CD4-positive, CD25-positive, alpha-beta regulatory T cell (primary cell): ENCODE data around the gene ALPG. TPM values are rescaled to one million over a fixed set of nuclear protein-coding genes. Genes with fewer than 3 reads are reported as not detected.
A peak's percentile ranks its signal among the peaks of the same experiment; 100 is the strongest.
"Not testable (repeated sequence)": the region's sequence is repeated elsewhere in the genome, so short reads cannot be mapped to it uniquely, and the experiment has no call there.

Experiments
- ATAC-seq, 2 donors: fragments of 150-1000 bp; cut with Tn5 transposase; one replicate each; pipeline ENCODE4 v1.10.0; 2021; ENCODE audit warnings: low read depth in 2 of 2, moderate number of reproducible peaks in 2 of 2, moderate library complexity in 1 of 2
- DNase-seq, 3 donors: peaks; one replicate each; pipeline versions ENCODE4 v3.0.0 to v3.0.0-alpha.2; 2012 to 2022; ENCODE audit warnings: mixed read lengths in 1 of 3
- H3K27ac ChIP-seq: one replicate; pipeline ENCODE4 v1.7.0; 2013; ENCODE audit warnings: mild to moderate bottlenecking, low read length; ENCODE audit not compliant: insufficient read depth, poor library complexity, severe bottlenecking
- H3K27me3 ChIP-seq: one replicate; pipeline ENCODE4 v1.7.0; 2013; ENCODE audit warnings: low read length; ENCODE audit not compliant: control insufficient read depth, insufficient read depth
- H3K36me3 ChIP-seq: one replicate; pipeline ENCODE4 v1.7.0; 2013; ENCODE audit warnings: mild to moderate bottlenecking, low read length, moderate library complexity; ENCODE audit not compliant: control insufficient read depth, insufficient read depth
- H3K4me1 ChIP-seq: 2 replicates; pipeline ENCODE4 v1.7.0; 2013; ENCODE audit warnings: mild to moderate bottlenecking, low read length; ENCODE audit not compliant: insufficient read depth, control insufficient read depth, poor library complexity, severe bottlenecking
- H3K4me3 ChIP-seq: one replicate; pipeline ENCODE4 v1.7.0; 2013; ENCODE audit warnings: low read depth, mild to moderate bottlenecking, low read length, moderate library complexity
- H3K9me3 ChIP-seq, 2 experiments: 1 replicate in 1 of 2; 2 replicates in 1 of 2; pipeline ENCODE4 v1.7.0; 2013; ENCODE audit warnings: low read length in 2 of 2, mild to moderate bottlenecking in 1 of 2, moderate library complexity in 1 of 2; ENCODE audit not compliant: control insufficient read depth in 2 of 2
- H3K27ac Mint-ChIP-seq, 3 donors: one replicate each; pipeline ENCODE4 v1.8.0; 2020 to 2022; ENCODE audit warnings: mild to moderate bottlenecking in 3 of 3, mixed read lengths in 3 of 3, moderate library complexity in 2 of 3
- H3K27me3 Mint-ChIP-seq: one replicate; pipeline ENCODE4 v1.8.0; 2022; ENCODE audit warnings: mild to moderate bottlenecking, mixed read lengths
- H3K36me3 Mint-ChIP-seq: one replicate; pipeline ENCODE4 v1.8.0; 2020; ENCODE audit warnings: mixed read lengths
- H3K4me1 Mint-ChIP-seq, 4 donors: one replicate each; pipeline ENCODE4 v1.8.0; 2020 to 2022; ENCODE audit warnings: mixed read lengths in 4 of 4, mild to moderate bottlenecking in 1 of 4
- H3K4me3 Mint-ChIP-seq, 4 donors: one replicate each; pipeline ENCODE4 v1.8.0; 2020 to 2022; ENCODE audit warnings: mild to moderate bottlenecking in 4 of 4, mixed read lengths in 4 of 4, moderate library complexity in 3 of 4
- H3K9me3 Mint-ChIP-seq, 7 donors: one replicate each; pipeline ENCODE4 v1.8.0; 2020 to 2022; ENCODE audit warnings: mixed read lengths in 7 of 7, mild to moderate bottlenecking in 3 of 7, moderate library complexity in 2 of 7
- polyA plus RNA-seq, 4 donors: library from polyadenylated mRNA; unstranded; fragments of 300-500 nt; fragmentation: Illumina TruSeq; gene quantifications; one replicate each; pipeline ENCODE4 v1.2.3, GENCODE V29; 2021
- total RNA-seq: library from RNA; stranded (reverse); gene quantifications from one replicate; pipeline ENCODE4 v1.2.3, GENCODE V29; 2022

ALPG gene
- total and polyA plus RNA-seq, 5 donors from 2014 or later: not detected

- not testable (repeated sequence) for ATAC-seq, H3K27me3 ChIP-seq, H3K36me3 ChIP-seq, H3K9me3 ChIP-seq, H3K4me3 ChIP-seq, H3K9me3 Mint-ChIP-seq, H3K27ac ChIP-seq, H3K36me3 Mint-ChIP-seq, H3K4me3 Mint-ChIP-seq, H3K4me1 ChIP-seq, H3K4me1 Mint-ChIP-seq, H3K27ac Mint-ChIP-seq, DNase-seq
- H3K27me3 Mint-ChIP-seq: peaks cover 17% of the 10 kb centered on the region
Observed at GRCh38 chr2:232378735-232379151, 27.9 kb upstream of the ALPG start, which contains the start of gene ALPP. TSS of gene ALPP (plus strand) at chr2:232378751. CDS start at chr2:232378803, 52 bp downstream.

GRCh38 chr2:232379610-232380590 lies 26.7 kb upstream of the ALPG start:
- H3K27ac Mint-ChIP-seq, H3K9me3 ChIP-seq, H3K27me3 ChIP-seq, H3K4me3 ChIP-seq, H3K4me1 Mint-ChIP-seq, ATAC-seq, DNase-seq, H3K36me3 ChIP-seq, H3K36me3 Mint-ChIP-seq, H3K27ac ChIP-seq, H3K9me3 Mint-ChIP-seq, H3K4me1 ChIP-seq, H3K4me3 Mint-ChIP-seq: not testable (repeated sequence)
- peaks cover 22% of the 10 kb centered on the region for H3K27me3 Mint-ChIP-seq

- H3K27me3 Mint-ChIP-seq: peaks cover 36% of the 10 kb centered on the region
- not testable (repeated sequence) for H3K27ac ChIP-seq, H3K4me3 ChIP-seq, H3K9me3 ChIP-seq, H3K4me3 Mint-ChIP-seq, H3K27me3 ChIP-seq, H3K9me3 Mint-ChIP-seq, DNase-seq, H3K36me3 Mint-ChIP-seq, H3K36me3 ChIP-seq, H3K4me1 Mint-ChIP-seq, H3K4me1 ChIP-seq, H3K27ac Mint-ChIP-seq
- peak; percentile 34 to 41 for ATAC-seq
Observed at GRCh38 chr2:232381204-232382031, 25.2 kb upstream of the ALPG start.

- Mint-ChIP-seq H3K36me3 (no peaks in the 10 kb centered on the region), H3K4me1 (peaks cover 0 to 4% (median 0%) of the 10 kb centered on the region in 4 donors), H3K9me3 (peaks cover 0 to 1% (median 0%) of the 10 kb centered on the region in 7 donors), H3K4me3 (no peak overlapping the region), H3K27ac (no peak overlapping the region), H3K27me3 (peaks cover 40% of the 10 kb centered on the region)
- Histone ChIP-seq H3K4me1 (no peaks in the 10 kb centered on the region), H3K9me3 (no peaks in the 10 kb centered on the region), H3K27me3 (peaks cover 3% of the 10 kb centered on the region), H3K27ac (no peak overlapping the region), H3K36me3 (no peaks in the 10 kb centered on the region), H3K4me3 (no peak overlapping the region)
- DNase-seq: no peak
- ATAC-seq: no peak
Observed at GRCh38 chr2:232382331-232383225, 24.1 kb upstream of the ALPG start.

- Mint-ChIP-seq H3K27me3 (peaks cover 50% of the 10 kb centered on the region), H3K9me3 (peaks cover 0 to 1% (median 0%) of the 10 kb centered on the region in 7 donors), H3K4me3 (no peak overlapping the region), H3K4me1 (peaks cover 0 to 4% (median 0%) of the 10 kb centered on the region in 4 donors), H3K27ac (no peak overlapping the region), H3K36me3 (no peaks in the 10 kb centered on the region)
- Histone ChIP-seq H3K4me1 (no peaks in the 10 kb centered on the region), H3K27me3 (peaks cover 3% of the 10 kb centered on the region), H3K9me3 (no peaks in the 10 kb centered on the region), H3K36me3 (no peaks in the 10 kb centered on the region), H3K4me3 (no peak overlapping the region), H3K27ac (no peak overlapping the region)
- no peak for DNase-seq
- ATAC-seq: no peak
Observed at GRCh38 chr2:232384466-232384865, 22.2 kb upstream of the ALPG start.

GRCh38 chr2:232385058-232385457 lies 21.6 kb upstream of the ALPG start:
- not testable (repeated sequence) for H3K4me3 Mint-ChIP-seq, H3K27ac Mint-ChIP-seq, ATAC-seq, H3K9me3 ChIP-seq, H3K9me3 Mint-ChIP-seq, H3K36me3 Mint-ChIP-seq, H3K4me1 Mint-ChIP-seq, H3K4me1 ChIP-seq, H3K27me3 ChIP-seq, H3K4me3 ChIP-seq, H3K27ac ChIP-seq, DNase-seq, H3K36me3 ChIP-seq
- peaks cover 54% of the 10 kb centered on the region for H3K27me3 Mint-ChIP-seq
